GM12878 (cell line): ENCODE results near the gene CCDC184. TPM values are rescaled to one million over a fixed set of nuclear protein-coding genes. Genes with fewer than 3 reads are reported as not detected.
A peak's percentile ranks its signal among the peaks of the same experiment; 100 is the strongest.

ENCODE experiments used
- ASH2L ChIP-seq: fragments of 300-600, 200-600 bp; sonication (generic); IDR thresholded peaks from 2 replicates; pipeline ENCODE4 v1.6.1; 2017; ENCODE audit warnings: low read depth, mild to moderate bottlenecking, borderline replicate concordance
- BCLAF1 ChIP-seq: fragments of 450-650 bp; IDR thresholded peaks from 2 replicates; pipeline ENCODE4 v1.6.1; 2017; ENCODE audit warnings: antibody characterized with exemption, mild to moderate bottlenecking, moderate library complexity
- CHD1 ChIP-seq: IDR thresholded peaks from 2 replicates; pipeline ENCODE4 v1.6.1; 2012; ENCODE audit warnings: low read depth, low read length, improper control_type of control experiment
- CUX1 ChIP-seq: IDR thresholded peaks from 2 replicates; pipeline ENCODE4 v1.6.1; 2012; ENCODE audit warnings: improper control_type of control experiment, low read depth, low read length; ENCODE audit not compliant: insufficient replicate concordance
- E2F8 ChIP-seq: fragments of 450-650 bp; IDR thresholded peaks from 2 replicates; pipeline ENCODE4 v1.6.1; 2018; ENCODE audit warnings: mild to moderate bottlenecking, low read depth, moderate library complexity; ENCODE audit not compliant: partially characterized antibody
- IKZF1 ChIP-seq: fragments of 450-650 bp; conservative IDR thresholded peaks from 2 replicates; pipeline ENCODE4 v1.6.1; 2017; ENCODE audit warnings: antibody characterized with exemption, mild to moderate bottlenecking
- LARP7 ChIP-seq: fragments of 450-650 bp; IDR thresholded peaks from 2 replicates; pipeline ENCODE4 v1.6.1; 2017; ENCODE audit warnings: mild to moderate bottlenecking
- NFYA ChIP-seq: IDR thresholded peaks from 2 replicates; pipeline ENCODE4 v1.6.1; 2011; ENCODE audit warnings: low read depth, mild to moderate bottlenecking, low read length, improper control_type of control experiment, borderline replicate concordance
- NR2C1 ChIP-seq: fragments of 450-650 bp; IDR thresholded peaks from 2 replicates; pipeline ENCODE4 v1.6.1; 2017; ENCODE audit warnings: antibody characterized with exemption, mild to moderate bottlenecking, moderate library complexity
- PBX3 ChIP-seq: IDR thresholded peaks from 2 replicates; pipeline ENCODE4 v1.6.1; 2011; ENCODE audit warnings: mild to moderate bottlenecking, low read depth, low read length, moderate library complexity; ENCODE audit not compliant: insufficient replicate concordance
- POU2F2 ChIP-seq: IDR thresholded peaks from 3 replicates; pipeline ENCODE4 v1.6.1; 2011; ENCODE audit warnings: low read depth, mild to moderate bottlenecking, low read length, borderline replicate concordance
- REST ChIP-seq: IDR thresholded peaks from 2 replicates; pipeline ENCODE4 v1.6.1; 2012; ENCODE audit warnings: mild to moderate bottlenecking, low read depth, low read length
- SMAD1 ChIP-seq: fragments of 450-650 bp; IDR thresholded peaks from 2 replicates; pipeline ENCODE4 v1.6.1; 2018; ENCODE audit warnings: mild to moderate bottlenecking, low read depth; ENCODE audit not compliant: partially characterized antibody
- ZNF217 ChIP-seq: fragments of 450-650 bp; IDR thresholded peaks from 2 replicates; pipeline ENCODE4 v1.6.1; 2017; ENCODE audit warnings: antibody characterized with exemption, mild to moderate bottlenecking
- polyA plus RNA-seq, 11 experiments: library from polyadenylated mRNA; depleted of rRNA in 4 of 11; unstranded in 6 of 11; stranded (reverse) in 5 of 11; fragments of >200 nt; fragmentation: Nextera tagmentation in 4 of 11; fragmentation: Illumina TruSeq in 1 of 11; extraction: Ambion mirVana in 4 of 11; extraction: Trizol in 1 of 11; gene quantifications; 1 replicate in 1 of 11; 2 replicates in 10 of 11; pipeline versions ENCODE4 v1.2.1 to v1.2.3, GENCODE V29; 2011 to 2016; ENCODE audit warnings: inconsistent platforms in 2 of 11, missing spikeins in 2 of 11, low read depth in 1 of 11
- total RNA-seq, 4 experiments: library from RNA; depleted of rRNA in 3 of 4; stranded (reverse); fragments of >200 nt in 3 of 4; fragmentation: Illumina TruSeq in 1 of 4; extraction: Trizol in 1 of 4; gene quantifications; 2 replicates each; pipeline versions ENCODE4 v1.2.1 to v1.2.3, GENCODE V29; 2013 to 2021

The CCDC184 gene
- total and polyA plus RNA-seq, 10 of the 15 experiments (the other 5 are each of a cell fraction or from before 2014, with no cell fraction given) = not detected

GRCh38 chr12:48157889-48158370 lies 25.5 kb upstream of the CCDC184 start (continued):
- TF ChIP-seq CUX1 (no peak), CHD1 (no peak), POU2F2 (no peak), LARP7 (no peak), E2F8 (no peak), PBX3 (no peak), ASH2L (no peak), NFYA (no peak), IKZF1 (no peak), REST (no peak), NR2C1 (no peak), SMAD1 (peak; percentile 13), ZNF217 (0 out of 2 replicates have a peak, but pooled peaks have one; percentile 18), BCLAF1 (no peak)
